Inferior parietal cortex (tissue), 1 donor: ENCODE measurements around the gene RNU1-2.
"Not testable (repeated sequence)": the region's sequence is repeated elsewhere in the genome, so short reads cannot be mapped to it uniquely, and the experiment has no call there.

Experiments
- DNase-seq: peaks from one replicate; pipeline ENCODE4 v3.0.0-alpha.2; 2016; ENCODE audit errors: extremely low spot score

Gene RNU1-2

GRCh38 chr1:16925635-16926490 lies 30.1 kb downstream of the RNU1-2 start:
- no peak for DNase-seq

GRCh38 chr1:16926491-16927073 lies 30.8 kb downstream of the RNU1-2 start:
- DNase-seq = peak; percentile 25

- DNase-seq = no peak
Measured at GRCh38 chr1:16927256-16927655, 31.5 kb downstream of the RNU1-2 start.

- no peak for DNase-seq
Measured at GRCh38 chr1:16927711-16928485, 32.1 kb downstream of the RNU1-2 start.

GRCh38 chr1:16929146-16930041 lies 33.6 kb downstream of the RNU1-2 start:
- not testable (repeated sequence) for DNase-seq

- DNase-seq = not testable (repeated sequence)
Measured at GRCh38 chr1:16931206-16931934, 35.6 kb downstream of the RNU1-2 start.

GRCh38 chr1:16933945-16934344 lies 38.2 kb downstream of the RNU1-2 start:
- DNase-seq = not testable (repeated sequence)

- DNase-seq = not testable (repeated sequence)
Measured at GRCh38 chr1:16936580-16936979, 40.8 kb downstream of the RNU1-2 start.

GRCh38 chr1:16938351-16939321 lies 42.9 kb downstream of the RNU1-2 start:
- no peak for DNase-seq

- not testable (repeated sequence) for DNase-seq
Measured at GRCh38 chr1:16939386-16940180, 43.8 kb downstream of the RNU1-2 start.

- DNase-seq = no peak
Measured at GRCh38 chr1:16944038-16944437, 48.3 kb downstream of the RNU1-2 start.

GRCh38 chr1:16945512-16945911 lies 49.7 kb downstream of the RNU1-2 start:
- not testable (repeated sequence) for DNase-seq
